ENCODE results near the gene GPR62.

GPR62 gene

DNA sequence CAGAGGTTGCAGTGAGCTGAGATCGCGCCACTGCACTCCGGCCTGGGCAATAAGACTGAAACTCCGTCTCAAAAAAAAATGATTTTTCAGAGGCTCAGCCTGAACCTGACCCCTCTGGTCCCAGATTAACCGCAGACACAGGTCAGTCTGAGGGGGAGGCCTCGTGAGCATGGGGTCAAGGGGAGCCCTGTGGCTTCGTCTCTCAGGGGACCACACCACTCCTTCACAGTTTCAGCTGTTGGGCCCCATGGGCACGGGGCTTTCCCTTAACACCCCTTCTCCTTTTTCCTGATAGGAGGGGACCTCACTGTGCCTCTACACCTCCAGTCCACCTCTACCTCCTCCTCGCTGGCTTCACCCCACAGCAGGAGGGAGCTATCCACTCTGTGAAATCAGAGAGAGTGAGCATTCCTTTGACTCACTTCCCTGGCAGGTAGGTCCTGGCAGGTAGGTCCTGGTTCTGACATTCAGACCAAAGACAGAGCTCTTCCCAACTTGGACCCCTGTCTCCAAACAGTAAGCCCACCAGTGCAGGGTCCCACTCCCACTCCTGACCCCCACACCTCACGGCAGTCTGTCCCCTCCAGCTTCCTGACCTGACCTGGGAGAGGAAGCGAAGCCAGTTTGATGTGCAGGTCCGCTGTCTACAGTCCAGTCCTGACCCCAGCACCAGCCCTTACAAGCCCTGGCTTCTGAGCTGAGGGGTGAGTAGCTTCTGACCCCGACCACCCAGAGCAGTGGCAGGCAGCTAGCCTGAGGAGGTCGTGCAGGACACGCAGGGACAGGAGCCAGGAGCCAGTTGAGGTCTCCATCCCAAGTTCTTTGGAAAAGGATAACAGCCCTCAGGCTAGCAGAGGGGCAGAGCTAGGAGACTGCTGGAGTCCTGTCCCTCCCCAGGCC lies 22.5 kb upstream of the GPR62 start:
- Histone ChIP-seq H3K27me3 (ENCODE audit: insufficient read depth, low read length) (no peaks in the 10 kb centered on the region), H3K4me1 (ENCODE audit: control insufficient read depth, insufficient read depth, low read length, unreplicated experiment) (no peaks in the 10 kb centered on the region), H3K36me3 (ENCODE audit: insufficient read depth, low read length) (peaks cover 3% of the 10 kb centered on the region; the same call in 1 of the 2 replicates), H3K79me2 (ENCODE audit: control insufficient read depth, insufficient read depth, low read length, unreplicated experiment) (no peaks in the 10 kb centered on the region), H3K4me3 (ENCODE audit: low read depth, low read length) (no peak overlapping the region), H2AFZ (ENCODE audit: low read length, unreplicated experiment) (no peak overlapping the region), H3K27ac (ENCODE audit: low read depth, low read length) (no peak overlapping the region)

DNA sequence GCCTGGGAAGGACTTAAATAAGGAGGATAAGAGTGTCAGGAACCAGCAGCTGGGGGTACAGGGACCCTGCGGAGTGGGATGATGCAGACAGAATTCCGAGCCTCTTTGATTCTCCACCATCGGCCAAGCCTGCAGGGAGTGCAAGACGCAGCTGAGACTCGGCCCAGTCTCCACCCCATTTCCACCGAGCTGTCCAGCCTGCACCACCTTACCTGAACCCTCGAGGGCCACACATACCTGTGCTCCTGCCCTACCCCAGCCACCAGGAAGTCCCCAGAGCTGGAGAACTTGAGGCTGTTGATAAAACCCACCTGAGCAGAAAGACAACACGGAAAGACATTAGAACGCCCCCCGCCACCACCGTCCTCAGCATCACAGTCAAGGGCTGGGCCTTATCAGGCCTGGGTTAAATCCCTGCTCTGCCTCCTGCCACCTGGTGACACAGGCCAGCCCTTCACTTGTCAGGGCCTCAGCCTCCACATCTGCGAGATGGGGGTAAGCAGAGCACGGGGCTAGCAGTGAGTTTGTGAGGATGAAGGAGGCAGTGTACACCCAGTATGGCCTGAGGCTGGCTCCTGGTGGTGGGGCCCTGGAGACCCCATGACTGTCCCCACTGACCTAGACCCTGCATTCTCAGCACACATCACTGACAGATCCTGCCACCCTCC lies 21.6 kb upstream of the GPR62 start:
- H2AFZ ChIP-seq (ENCODE audit: low read length, unreplicated experiment) = no peak overlapping the region
- no peaks in the 10 kb centered on the region for H3K79me2 ChIP-seq (ENCODE audit: control insufficient read depth, insufficient read depth, low read length, unreplicated experiment)
- no peaks in the 10 kb centered on the region for H3K27me3 ChIP-seq (ENCODE audit: insufficient read depth, low read length)
- H3K36me3 ChIP-seq (ENCODE audit: insufficient read depth, low read length) = peaks cover 3% of the 10 kb centered on the region; the same call in 1 of the 2 replicates
- no peak overlapping the region for H3K4me3 ChIP-seq (ENCODE audit: low read depth, low read length)
- no peaks in the 10 kb centered on the region for H3K4me1 ChIP-seq (ENCODE audit: control insufficient read depth, insufficient read depth, low read length, unreplicated experiment)
- no peak overlapping the region for H3K27ac ChIP-seq (ENCODE audit: low read depth, low read length)

- Histone ChIP-seq H3K4me3 (ENCODE audit: low read depth, low read length) (no peak overlapping the region), H3K27ac (ENCODE audit: low read depth, low read length) (no peak overlapping the region), H3K27me3 (ENCODE audit: insufficient read depth, low read length) (no peaks in the 10 kb centered on the region), H3K79me2 (ENCODE audit: control insufficient read depth, insufficient read depth, low read length, unreplicated experiment) (peaks cover 4% of the 10 kb centered on the region), H3K36me3 (ENCODE audit: insufficient read depth, low read length) (peaks cover 3% of the 10 kb centered on the region; the same call in 1 of the 2 replicates), H2AFZ (ENCODE audit: low read length, unreplicated experiment) (no peak overlapping the region), H3K4me1 (ENCODE audit: control insufficient read depth, insufficient read depth, low read length, unreplicated experiment) (no peaks in the 10 kb centered on the region)
Measured at GRCh38 chr3:51934139-51934850, 20.9 kb upstream of the GPR62 start.

DNA sequence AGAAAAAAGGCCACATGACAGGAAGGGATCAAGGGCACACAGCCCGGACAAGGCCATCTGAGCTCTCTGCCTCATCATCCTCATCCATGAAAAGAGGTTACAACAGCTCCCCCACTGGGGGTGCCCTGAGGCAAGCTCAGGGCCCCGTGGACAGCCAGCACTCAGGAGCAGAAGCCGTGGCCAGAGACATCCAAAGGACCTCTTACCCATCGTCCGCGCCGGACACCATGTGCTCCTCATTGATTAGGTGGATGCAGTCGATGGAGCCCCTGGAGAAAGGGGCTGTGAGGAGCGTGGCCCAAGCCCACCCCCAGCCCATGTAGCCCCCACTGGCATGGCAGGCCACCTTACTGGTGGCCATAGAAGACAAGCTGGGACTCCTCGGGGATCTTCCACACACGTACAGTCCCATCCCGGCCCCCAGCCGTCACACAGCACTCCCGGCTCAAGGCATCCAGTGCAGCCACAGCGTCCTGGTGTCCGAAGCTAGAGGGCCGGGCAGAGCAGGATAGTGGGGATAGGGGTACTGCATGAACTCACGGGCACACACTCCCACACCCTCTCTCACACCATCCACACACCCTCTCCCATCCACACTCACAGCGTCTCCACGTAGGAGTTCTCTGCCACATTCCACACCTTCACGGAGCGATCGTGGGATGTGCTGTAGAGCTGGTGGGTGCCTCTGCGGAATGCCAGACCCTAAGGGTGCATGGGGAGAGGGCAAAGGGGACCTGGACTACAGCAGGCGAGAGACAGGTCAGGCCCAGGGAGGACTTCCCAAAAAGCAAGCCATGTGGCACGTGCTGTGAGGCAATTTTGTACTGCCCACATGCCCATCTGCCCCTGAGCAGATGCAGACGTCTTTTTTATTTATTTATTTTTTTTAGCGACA lies 19.9 kb upstream of the GPR62 start:
- Histone ChIP-seq H3K27me3 (ENCODE audit: insufficient read depth, low read length) (no peaks in the 10 kb centered on the region), H3K4me1 (ENCODE audit: control insufficient read depth, insufficient read depth, low read length, unreplicated experiment) (no peaks in the 10 kb centered on the region), H3K79me2 (ENCODE audit: control insufficient read depth, insufficient read depth, low read length, unreplicated experiment) (peaks cover 6% of the 10 kb centered on the region), H3K27ac (ENCODE audit: low read depth, low read length) (no peak overlapping the region), H3K4me3 (ENCODE audit: low read depth, low read length) (no peak overlapping the region), H3K36me3 (ENCODE audit: insufficient read depth, low read length) (peaks cover 3% of the 10 kb centered on the region; the same call in 1 of the 2 replicates), H2AFZ (ENCODE audit: low read length, unreplicated experiment) (no peak overlapping the region)

GRCh38 chr3:51935886-51936755 lies 19.1 kb upstream of the GPR62 start:
- no peaks in the 10 kb centered on the region for H3K27me3 ChIP-seq (ENCODE audit: insufficient read depth, low read length)
- no peaks in the 10 kb centered on the region for H3K4me1 ChIP-seq (ENCODE audit: control insufficient read depth, insufficient read depth, low read length, unreplicated experiment)
- no peak overlapping the region for H3K27ac ChIP-seq (ENCODE audit: low read depth, low read length)
- H3K36me3 ChIP-seq (ENCODE audit: insufficient read depth, low read length) = peaks cover 3% of the 10 kb centered on the region; the same call in 1 of the 2 replicates
- H3K4me3 ChIP-seq (ENCODE audit: low read depth, low read length) = no peak overlapping the region
- H3K79me2 ChIP-seq (ENCODE audit: control insufficient read depth, insufficient read depth, low read length, unreplicated experiment) = peaks cover 15% of the 10 kb centered on the region
- no peak overlapping the region for H2AFZ ChIP-seq (ENCODE audit: low read length, unreplicated experiment)

- Histone ChIP-seq H2AFZ (ENCODE audit: low read length, unreplicated experiment) (no peak overlapping the region), H3K27me3 (ENCODE audit: insufficient read depth, low read length) (no peaks in the 10 kb centered on the region), H3K4me3 (ENCODE audit: low read depth, low read length) (no peak overlapping the region), H3K79me2 (ENCODE audit: control insufficient read depth, insufficient read depth, low read length, unreplicated experiment) (peaks cover 19% of the 10 kb centered on the region), H3K27ac (ENCODE audit: low read depth, low read length) (no peak overlapping the region), H3K36me3 (ENCODE audit: insufficient read depth, low read length) (peaks cover 3% of the 10 kb centered on the region; the same call in 1 of the 2 replicates), H3K4me1 (ENCODE audit: control insufficient read depth, insufficient read depth, low read length, unreplicated experiment) (no peaks in the 10 kb centered on the region)
Measured at GRCh38 chr3:51937014-51937413, 18.2 kb upstream of the GPR62 start.

DNA sequence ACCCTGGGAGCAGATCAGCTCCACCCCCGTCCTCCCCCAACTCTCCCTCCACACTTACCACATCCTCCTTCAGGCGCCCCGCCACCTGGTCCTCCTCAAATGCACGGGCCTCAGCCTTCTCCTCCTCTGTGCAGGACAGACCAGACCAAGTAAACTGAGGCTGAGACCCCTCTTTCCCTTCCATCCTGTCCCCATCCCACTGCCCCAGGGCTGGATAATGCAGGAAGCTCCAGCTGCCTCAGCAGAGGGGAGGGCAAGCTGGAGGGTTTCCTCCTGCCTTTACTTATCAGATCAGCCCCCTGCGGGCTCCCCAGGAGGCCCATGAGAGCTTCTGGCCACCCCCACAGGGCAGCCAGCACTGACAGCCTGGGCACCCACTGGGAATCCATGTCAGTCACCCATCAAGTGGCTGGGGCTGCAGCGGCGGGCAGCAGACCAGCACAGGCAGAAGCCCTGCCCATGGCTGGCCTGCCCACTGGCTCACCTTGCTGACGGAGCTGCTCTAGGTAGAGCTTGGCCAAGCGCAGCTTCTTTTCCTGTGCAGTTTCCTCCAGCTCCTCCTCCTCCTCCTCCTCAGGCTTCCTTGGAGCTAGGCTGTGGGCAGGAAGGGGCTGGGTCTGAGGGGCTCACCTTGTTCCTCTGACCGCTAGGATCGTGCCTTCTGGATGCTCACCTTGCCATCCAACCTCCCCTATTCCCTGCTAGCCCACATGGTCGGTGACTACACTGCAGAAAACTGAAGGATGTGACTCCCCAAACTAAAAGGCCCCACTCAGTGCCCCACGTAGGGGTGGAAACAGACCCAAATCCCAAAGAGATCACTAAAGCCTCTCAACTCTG lies 17.4 kb upstream of the GPR62 start:
- Histone ChIP-seq H3K36me3 (ENCODE audit: insufficient read depth, low read length) (peaks cover 3% of the 10 kb centered on the region; the same call in 1 of the 2 replicates), H3K27ac (ENCODE audit: low read depth, low read length) (no peak overlapping the region), H3K4me1 (ENCODE audit: control insufficient read depth, insufficient read depth, low read length, unreplicated experiment) (peaks cover 5% of the 10 kb centered on the region), H3K4me3 (ENCODE audit: low read depth, low read length) (no peak overlapping the region), H3K79me2 (ENCODE audit: control insufficient read depth, insufficient read depth, low read length, unreplicated experiment) (peaks cover 19% of the 10 kb centered on the region), H2AFZ (ENCODE audit: low read length, unreplicated experiment) (no peak overlapping the region), H3K27me3 (ENCODE audit: insufficient read depth, low read length) (no peaks in the 10 kb centered on the region)

GRCh38 chr3:51938780-51939425 lies 16.3 kb upstream of the GPR62 start:
- peaks cover 19% of the 10 kb centered on the region for H3K79me2 ChIP-seq (ENCODE audit: control insufficient read depth, insufficient read depth, low read length, unreplicated experiment)
- H3K27ac ChIP-seq (ENCODE audit: low read depth, low read length) = no peak overlapping the region
- peaks cover 12% of the 10 kb centered on the region for H3K4me1 ChIP-seq (ENCODE audit: control insufficient read depth, insufficient read depth, low read length, unreplicated experiment)
- H3K36me3 ChIP-seq (ENCODE audit: insufficient read depth, low read length) = peaks cover 3% of the 10 kb centered on the region; the same call in 1 of the 2 replicates
- H3K27me3 ChIP-seq (ENCODE audit: insufficient read depth, low read length) = no peaks in the 10 kb centered on the region
- no peak overlapping the region for H2AFZ ChIP-seq (ENCODE audit: low read length, unreplicated experiment)
- no peak overlapping the region for H3K4me3 ChIP-seq (ENCODE audit: low read depth, low read length)

All from ACC112 (cell line).